Measurements from ENCODE around the gene NPPB. TPM values are rescaled to one million over a fixed set of nuclear protein-coding genes. Genes with fewer than 3 reads are reported as not detected.

Gene NPPB
- total RNA-seq, 1 donor from 2014 or later = not detected

DNA sequence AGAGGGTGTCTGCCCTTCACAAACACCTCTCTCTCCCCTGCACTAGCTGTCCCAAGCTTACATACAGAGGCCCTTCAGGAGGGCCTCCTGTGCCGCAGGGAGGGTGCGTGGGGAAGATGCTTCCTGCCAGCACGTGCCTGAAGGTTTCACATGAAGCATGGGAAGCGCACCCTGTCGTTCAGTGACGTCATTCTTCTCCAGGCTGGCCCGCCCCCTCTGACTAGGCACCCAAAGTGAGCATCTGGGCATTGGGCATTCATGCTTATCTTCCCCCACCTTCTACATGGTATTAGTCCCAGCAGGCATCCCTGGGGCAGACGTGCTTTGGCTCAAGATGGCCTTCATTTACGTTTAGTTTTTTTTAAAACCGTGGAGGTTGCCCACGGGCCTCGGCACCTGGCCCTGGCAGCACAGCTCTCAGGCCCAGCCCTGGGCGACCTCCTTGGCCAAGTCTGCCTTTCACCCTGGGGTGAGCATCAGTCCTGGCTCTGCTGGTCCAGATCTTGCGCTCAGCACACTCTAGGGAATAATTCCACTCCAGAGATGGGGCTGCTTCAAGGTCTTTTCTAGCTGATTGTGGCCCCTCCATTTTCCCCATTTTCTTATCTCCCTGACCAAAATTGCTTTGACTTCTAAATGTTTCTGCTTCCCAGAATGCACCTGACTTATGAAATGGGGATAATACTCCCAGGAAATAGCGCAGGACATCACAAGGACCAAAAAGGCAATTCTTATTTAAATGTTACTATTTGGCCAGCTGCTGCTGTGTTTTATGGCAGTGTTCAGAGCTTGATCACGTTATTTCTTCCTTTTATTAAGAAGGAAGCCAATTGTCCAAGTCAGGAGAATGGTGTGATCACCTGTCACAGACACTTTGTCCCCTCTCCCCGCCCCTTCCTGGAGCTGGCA, 17.2 kb downstream of the NPPB start:
- intact Hi-C loops (cut with micrococcal nuclease) = no loop called here
- peaks cover 6% of the 10 kb centered on the region for H3K4me1 Mint-ChIP-seq
- H3K4me3 Mint-ChIP-seq = no peak overlapping the region
- no peak for DNase-seq
- H3K27ac Mint-ChIP-seq = no peak overlapping the region
- peaks cover 35% of the 10 kb centered on the region for H3K36me3 Mint-ChIP-seq (ENCODE audit: low read depth)
- no peaks in the 10 kb centered on the region for H3K27me3 Mint-ChIP-seq
- H3K9me3 Mint-ChIP-seq = no peaks in the 10 kb centered on the region

DNA sequence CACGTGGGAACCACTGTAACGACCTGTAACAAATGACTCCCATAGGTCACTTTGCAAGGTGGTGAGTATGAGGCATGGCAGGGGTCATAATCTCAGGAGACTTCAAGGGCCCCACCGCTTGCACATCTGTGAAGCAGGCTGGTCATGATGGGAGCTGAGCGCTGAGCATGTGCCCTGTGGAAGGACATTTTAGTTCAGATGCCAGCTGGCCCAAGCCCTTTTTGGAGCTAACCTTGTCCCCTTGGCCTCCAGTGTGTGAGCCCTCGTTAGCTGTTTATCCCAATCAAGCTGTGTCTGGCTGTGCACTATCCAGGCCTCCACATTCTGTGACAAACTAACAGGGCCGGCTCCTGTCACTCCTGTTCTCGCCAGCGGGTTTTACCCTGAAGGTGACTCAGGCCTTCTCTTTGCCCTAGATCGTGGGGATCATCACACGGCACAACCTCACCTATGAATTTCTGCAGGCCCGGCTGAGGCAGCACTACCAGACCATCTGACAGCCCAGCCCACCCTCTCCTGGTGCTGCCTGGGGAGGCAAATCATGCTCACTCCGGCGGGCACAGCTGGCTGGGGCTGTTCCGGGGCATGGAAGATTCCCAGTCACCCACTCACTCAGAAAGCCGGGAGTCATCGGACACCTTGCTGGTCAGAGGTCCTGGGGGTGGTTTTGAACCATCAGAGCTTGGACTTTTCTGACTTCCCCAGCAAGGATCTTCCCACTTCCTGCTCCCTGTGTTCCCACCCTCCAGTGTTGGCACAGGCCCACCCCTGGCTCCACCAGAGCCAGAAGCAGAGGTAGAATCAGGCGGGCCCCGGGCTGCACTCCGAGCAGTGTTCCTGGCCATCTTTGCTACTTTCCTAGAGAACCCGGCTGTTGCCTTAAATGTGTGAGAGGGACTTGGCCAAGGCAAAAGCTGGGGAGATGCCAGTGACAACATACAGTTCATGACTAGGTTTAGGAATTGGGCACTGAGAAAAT, 18.7 kb downstream of the NPPB start:
- no peak overlapping the region for H3K27ac Mint-ChIP-seq
- no peak for DNase-seq
- H3K27me3 Mint-ChIP-seq = no peaks in the 10 kb centered on the region
- H3K4me3 Mint-ChIP-seq = no peak overlapping the region
- H3K4me1 Mint-ChIP-seq = peaks cover 5% of the 10 kb centered on the region
- H3K9me3 Mint-ChIP-seq = no peaks in the 10 kb centered on the region
- intact Hi-C loops (cut with micrococcal nuclease) = loop anchor here (1.0 kb wide), 1 partner anchor 67 kb away; no protein-coding TSS in a partner anchor
- H3K36me3 Mint-ChIP-seq (ENCODE audit: low read depth) = peaks cover 36% of the 10 kb centered on the region

DNA sequence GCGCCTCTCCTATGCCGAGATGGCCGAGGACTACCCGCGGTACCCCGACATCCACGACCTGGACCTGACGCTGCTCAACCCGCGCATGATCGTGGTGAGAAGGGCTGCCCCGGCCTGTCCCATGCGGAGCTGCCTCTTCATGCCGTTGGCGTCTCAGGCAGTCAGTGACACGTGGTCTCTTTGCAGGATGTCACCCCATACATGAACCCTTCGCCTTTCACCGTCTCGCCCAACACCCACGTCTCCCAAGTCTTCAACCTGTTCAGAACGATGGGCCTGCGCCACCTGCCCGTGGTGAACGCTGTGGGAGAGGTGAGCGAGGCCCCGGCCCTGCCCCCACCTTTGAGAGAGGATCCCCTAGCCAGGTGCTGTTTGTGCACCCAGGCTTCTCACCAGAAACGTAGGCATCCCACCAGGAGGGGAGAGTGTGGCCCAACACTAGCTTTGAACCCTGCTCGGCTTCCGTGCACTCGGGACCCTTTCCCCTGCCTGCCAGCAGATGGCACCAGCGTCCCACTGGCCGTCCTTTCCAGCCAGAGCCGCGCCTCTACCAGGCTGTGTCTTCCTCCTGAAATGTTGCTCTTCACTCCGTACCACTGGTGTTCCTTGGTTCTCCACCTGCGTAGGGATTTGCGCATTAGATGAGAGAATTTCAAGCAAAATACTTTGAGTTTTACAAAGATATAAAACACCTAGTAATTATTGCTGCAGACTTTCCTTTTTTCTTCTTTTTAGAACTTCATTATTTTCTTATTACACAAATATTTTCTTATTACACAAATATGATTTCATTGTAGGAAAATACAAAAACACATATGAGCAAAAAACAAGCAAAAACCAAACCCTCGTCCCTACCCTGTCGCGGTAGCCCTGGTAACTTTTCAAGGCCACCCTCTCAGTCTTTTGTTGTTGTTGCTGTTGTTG, 20.1 kb downstream of the NPPB start:
- Mint-ChIP-seq H3K9me3 (no peaks in the 10 kb centered on the region), H3K27me3 (no peaks in the 10 kb centered on the region), H3K4me3 (no peak overlapping the region), H3K4me1 (peaks cover 5% of the 10 kb centered on the region), H3K36me3 (ENCODE audit: low read depth) (peaks cover 36% of the 10 kb centered on the region), H3K27ac (no peak overlapping the region)
- peak; percentile 93 for DNase-seq
- intact Hi-C loops (cut with micrococcal nuclease) = loop anchor here (1.0 kb wide), 2 partner anchors 56 to 69 kb away; no protein-coding TSS in a partner anchor

DNA sequence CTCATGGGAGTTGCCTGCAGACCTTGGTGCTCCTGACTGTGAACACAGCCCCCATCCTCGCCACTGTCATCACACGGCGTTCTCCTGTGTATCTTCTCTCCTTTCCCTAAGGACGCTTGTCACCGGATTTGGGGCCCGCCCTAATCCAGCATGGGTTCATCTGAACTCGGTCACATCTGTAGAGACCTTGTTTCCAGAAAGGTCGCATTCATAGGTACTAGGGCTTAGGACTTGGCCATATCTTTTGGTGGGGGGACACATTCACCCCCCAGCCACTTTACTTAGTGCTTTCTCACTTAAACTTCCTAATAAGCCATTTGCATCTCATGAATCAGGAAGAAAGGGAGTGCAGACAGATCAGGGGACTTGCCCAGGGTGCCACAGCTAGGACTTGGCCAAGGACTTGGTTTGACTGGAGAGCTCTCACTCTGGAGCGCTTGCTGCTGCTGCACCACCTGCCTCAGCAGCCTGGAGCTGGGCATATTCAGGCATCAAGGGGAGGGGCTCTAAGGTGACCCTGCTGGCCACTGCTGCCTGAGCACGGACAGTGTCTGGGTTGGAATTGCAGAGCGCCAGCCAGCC, 20.9 kb downstream of the NPPB start:
- no peak overlapping the region for H3K4me3 Mint-ChIP-seq
- H3K4me1 Mint-ChIP-seq = peaks cover 5% of the 10 kb centered on the region
- no peaks in the 10 kb centered on the region for H3K27me3 Mint-ChIP-seq
- H3K36me3 Mint-ChIP-seq (ENCODE audit: low read depth) = peaks cover 36% of the 10 kb centered on the region
- no peaks in the 10 kb centered on the region for H3K9me3 Mint-ChIP-seq
- no peak overlapping the region for H3K27ac Mint-ChIP-seq
- intact Hi-C loops (cut with micrococcal nuclease) = loop anchor here (1.0 kb wide), 1 partner anchor 56 kb away; no protein-coding TSS in a partner anchor
- DNase-seq = no peak

DNA sequence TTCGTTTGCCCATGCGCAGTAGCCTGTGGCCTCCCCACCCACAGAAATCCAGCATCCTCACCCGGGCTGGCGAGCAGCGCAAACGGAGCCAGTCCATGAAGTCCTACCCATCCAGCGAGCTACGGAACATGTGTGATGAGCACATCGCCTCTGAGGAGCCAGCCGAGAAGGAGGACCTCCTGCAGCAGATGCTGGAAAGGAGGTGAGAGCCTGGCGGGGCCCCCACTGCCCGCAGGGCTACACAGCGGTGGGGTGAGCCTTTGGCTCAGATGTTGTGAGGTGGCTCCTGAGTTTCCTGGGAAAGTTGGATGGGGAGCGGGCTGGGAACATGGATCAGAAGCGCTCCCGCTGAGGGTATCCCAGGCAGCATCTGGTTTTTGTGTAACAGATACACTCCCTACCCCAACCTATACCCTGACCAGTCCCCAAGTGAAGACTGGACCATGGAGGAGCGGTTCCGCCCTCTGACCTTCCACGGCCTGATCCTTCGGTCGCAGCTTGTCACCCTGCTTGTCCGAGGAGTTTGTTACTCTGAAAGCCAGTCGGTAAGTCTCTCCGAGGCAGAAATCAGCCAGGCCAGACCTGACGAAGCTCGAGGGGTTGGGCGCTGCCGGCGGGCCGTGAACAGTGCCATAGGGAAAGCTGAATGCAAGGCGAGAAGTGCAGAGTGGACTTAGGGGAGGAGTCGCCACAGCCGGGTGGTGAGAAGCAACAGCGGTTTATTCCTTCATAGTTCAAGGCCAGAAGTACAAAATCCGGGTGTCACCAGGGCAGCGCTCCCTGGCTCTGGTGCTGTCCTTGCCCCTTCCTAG, 21.6 kb downstream of the NPPB start:
- peaks cover 38% of the 10 kb centered on the region for H3K36me3 Mint-ChIP-seq (ENCODE audit: low read depth)
- H3K4me3 Mint-ChIP-seq = no peak overlapping the region
- no peaks in the 10 kb centered on the region for H3K9me3 Mint-ChIP-seq
- intact Hi-C loops (cut with micrococcal nuclease) = no loop called here
- DNase-seq = no peak
- H3K27me3 Mint-ChIP-seq = no peaks in the 10 kb centered on the region
- H3K27ac Mint-ChIP-seq = no peak overlapping the region
- peaks cover 5% of the 10 kb centered on the region for H3K4me1 Mint-ChIP-seq

DNA sequence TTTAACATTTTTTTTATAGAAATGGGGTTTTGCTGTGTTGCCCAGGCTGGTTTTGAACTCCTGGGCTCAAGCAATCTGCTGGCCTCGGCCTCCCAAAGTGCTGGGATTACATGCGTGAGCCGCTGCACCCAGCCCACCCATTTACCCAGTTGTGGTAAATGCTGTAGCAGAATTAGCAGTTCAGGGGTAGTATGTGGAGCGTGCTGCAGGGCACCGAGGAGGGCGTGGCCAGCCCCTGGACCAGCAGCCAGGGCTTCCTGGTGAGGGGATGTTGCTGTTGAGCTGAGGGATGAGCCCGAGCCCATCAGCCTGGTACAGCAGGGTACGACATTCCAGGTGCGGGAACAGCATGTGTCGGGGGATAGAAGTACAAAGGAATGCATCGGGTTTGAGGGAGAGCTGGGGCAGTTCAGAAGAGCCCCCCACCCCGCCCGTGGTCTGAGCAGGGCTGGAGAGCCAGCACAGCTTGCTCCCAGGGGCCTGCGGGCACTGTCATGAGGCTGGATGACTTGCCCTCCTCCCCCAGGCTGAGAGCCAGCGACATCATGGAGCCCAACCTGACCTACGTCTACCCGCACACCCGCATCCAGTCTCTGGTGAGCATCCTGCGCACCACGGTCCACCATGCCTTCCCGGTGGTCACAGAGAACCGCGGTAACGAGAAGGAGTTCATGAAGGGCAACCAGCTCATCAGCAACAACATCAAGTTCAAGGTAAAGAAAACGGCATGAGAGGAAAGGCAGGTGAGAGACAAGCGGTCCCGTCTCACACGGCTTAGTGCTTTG, 23.1 kb downstream of the NPPB start:
- Mint-ChIP-seq H3K9me3 (no peaks in the 10 kb centered on the region), H3K27me3 (no peaks in the 10 kb centered on the region), H3K27ac (no peak overlapping the region), H3K36me3 (ENCODE audit: low read depth) (peaks cover 33% of the 10 kb centered on the region), H3K4me1 (peaks cover 5% of the 10 kb centered on the region), H3K4me3 (no peak overlapping the region)
- intact Hi-C loops (cut with micrococcal nuclease) = no loop called here
- DNase-seq = no peak

DNA sequence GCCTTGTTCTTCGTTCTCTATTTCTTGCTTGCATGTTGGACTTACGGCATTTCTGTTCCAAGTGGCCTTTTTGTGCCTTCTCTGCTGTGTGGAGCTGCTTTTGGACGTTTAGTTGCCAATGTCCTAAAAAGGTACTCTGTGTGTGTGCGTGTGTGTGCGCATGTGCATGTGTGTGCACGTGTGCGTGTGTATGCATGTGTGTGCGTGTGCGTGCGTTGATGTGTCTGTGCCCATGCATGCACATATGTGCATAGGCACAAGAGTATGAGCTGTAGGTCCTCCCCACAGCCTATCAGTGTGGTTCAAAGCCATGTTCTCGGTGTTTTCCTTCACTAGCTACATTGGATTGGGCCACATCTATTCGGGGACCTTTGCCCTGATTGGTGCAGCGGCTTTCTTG, 24.8 kb downstream of the NPPB start:
- Mint-ChIP-seq H3K9me3 (no peaks in the 10 kb centered on the region), H3K27ac (no peak overlapping the region), H3K4me1 (peaks cover 5% of the 10 kb centered on the region), H3K36me3 (ENCODE audit: low read depth) (peaks cover 36% of the 10 kb centered on the region), H3K27me3 (no peaks in the 10 kb centered on the region), H3K4me3 (no peak overlapping the region)
- no peak for DNase-seq
- intact Hi-C loops (cut with micrococcal nuclease) = no loop called here

DNA sequence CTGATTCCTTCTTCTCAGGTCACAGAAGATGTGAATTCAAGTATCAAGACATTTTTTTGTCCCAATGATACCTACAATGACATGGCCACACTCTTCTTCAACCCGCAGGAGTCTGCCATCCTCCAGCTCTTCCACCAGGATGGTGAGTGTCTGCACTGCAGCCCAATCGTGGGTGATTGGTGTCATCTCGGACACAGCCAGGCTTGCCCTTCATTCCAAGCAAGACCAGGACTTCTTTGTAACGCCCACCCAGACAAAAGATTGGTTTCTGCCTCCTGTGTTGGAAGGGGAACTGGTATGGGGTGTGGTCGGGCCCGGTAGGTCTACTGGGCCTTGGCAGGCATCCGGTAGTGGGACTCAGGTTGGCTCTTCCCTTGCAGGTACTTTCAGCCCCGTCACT, 25.2 kb downstream of the NPPB start:
- Mint-ChIP-seq H3K4me1 (peaks cover under 1% of the 10 kb centered on the region), H3K36me3 (ENCODE audit: low read depth) (peaks cover 32% of the 10 kb centered on the region), H3K9me3 (no peaks in the 10 kb centered on the region), H3K27ac (no peak overlapping the region), H3K27me3 (no peaks in the 10 kb centered on the region), H3K4me3 (no peak overlapping the region)
- intact Hi-C loops (cut with micrococcal nuclease) = no loop called here
- no peak for DNase-seq

DNA sequence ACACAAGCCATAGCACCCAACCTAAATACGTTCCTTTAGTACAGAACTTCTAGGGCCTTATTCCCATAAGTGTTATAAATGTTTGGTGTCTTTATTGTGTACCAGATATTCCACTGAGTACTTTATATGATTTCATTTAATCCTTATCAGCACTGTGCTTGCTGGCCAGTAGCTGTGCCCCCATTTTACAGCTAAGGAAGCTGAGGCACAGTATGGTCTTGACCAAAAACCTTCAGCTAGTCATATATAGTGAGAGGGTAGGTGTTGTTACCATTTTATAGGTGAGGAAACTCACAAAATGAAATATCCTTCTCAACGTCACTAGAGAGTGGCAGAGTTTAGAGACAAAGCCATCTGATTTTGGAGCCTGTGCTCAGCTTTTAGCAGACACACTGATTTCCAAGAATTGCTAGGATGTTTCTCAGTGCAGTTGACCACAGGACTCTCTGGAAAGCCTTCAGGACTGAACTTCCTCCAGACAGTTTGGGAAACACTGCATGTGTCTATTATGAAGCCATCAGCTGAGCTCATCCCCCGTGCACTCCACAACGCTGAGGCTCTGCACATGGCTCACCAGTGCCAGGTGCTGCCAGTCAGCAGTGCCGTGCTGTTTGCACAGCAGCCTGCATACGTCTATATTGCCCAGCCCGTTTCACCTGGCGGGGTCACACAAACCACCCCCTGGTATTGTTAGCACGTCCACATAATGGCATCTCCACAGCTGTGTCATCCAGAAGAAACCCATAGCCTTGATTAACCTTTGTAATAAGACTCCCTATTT, 26.6 kb downstream of the NPPB start:
- H3K9me3 Mint-ChIP-seq = no peaks in the 10 kb centered on the region
- no peak overlapping the region for H3K4me3 Mint-ChIP-seq
- H3K27me3 Mint-ChIP-seq = no peaks in the 10 kb centered on the region
- DNase-seq = no peak
- intact Hi-C loops (cut with micrococcal nuclease) = no loop called here
- H3K4me1 Mint-ChIP-seq = no peaks in the 10 kb centered on the region
- H3K27ac Mint-ChIP-seq = no peak overlapping the region
- H3K36me3 Mint-ChIP-seq (ENCODE audit: low read depth) = peaks cover 28% of the 10 kb centered on the region

DNA sequence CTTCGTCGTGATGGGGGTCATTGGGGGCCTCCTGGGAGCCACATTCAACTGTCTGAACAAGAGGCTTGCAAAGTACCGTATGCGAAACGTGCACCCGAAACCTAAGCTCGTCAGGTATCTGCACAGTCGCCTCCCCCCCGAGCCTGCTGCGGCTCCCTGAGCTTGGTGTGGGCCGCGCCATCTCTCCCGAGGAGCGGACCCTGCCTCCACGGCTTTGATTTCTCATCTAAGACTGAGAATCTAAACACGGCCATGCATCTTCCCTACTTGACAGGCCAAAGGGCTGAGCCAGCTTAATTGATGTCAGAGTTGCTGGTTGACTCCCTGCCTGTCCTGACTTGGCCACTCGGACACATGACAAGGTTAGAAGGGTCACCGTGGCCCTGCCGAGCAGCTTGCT, 30.2 kb downstream of the NPPB start:
- no peak overlapping the region for H3K4me3 Mint-ChIP-seq
- no peak overlapping the region for H3K27ac Mint-ChIP-seq
- no peaks in the 10 kb centered on the region for H3K9me3 Mint-ChIP-seq
- no peak for DNase-seq
- H3K27me3 Mint-ChIP-seq = no peaks in the 10 kb centered on the region
- peaks cover 28% of the 10 kb centered on the region for H3K36me3 Mint-ChIP-seq (ENCODE audit: low read depth)
- H3K4me1 Mint-ChIP-seq = no peaks in the 10 kb centered on the region
- intact Hi-C loops (cut with micrococcal nuclease) = no loop called here

DNA sequence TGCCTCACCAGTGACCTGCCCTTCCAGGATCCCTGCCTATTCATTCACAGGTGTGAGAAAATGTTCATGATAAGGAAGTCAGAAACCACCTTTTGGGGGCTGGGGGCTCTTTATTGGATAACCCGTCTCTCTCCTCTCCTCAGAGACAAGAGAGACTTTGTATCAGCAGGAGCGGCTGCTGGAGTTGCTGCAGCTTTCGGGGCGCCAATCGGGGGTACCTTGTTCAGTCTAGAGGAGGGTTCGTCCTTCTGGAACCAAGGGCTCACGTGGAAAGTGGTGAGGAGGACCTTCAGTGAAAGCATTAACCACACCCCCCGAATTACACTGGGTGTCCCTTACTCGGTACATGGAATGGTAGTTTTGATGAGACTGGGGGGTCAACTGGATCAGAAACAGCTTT, 31.8 kb downstream of the NPPB start:
- Mint-ChIP-seq H3K27me3 (no peaks in the 10 kb centered on the region), H3K27ac (no peak overlapping the region), H3K36me3 (ENCODE audit: low read depth) (peaks cover 24% of the 10 kb centered on the region), H3K4me1 (no peaks in the 10 kb centered on the region), H3K9me3 (no peaks in the 10 kb centered on the region), H3K4me3 (no peak overlapping the region)
- DNase-seq = no peak
- intact Hi-C loops (cut with micrococcal nuclease) = no loop called here

Data from activated CD4-positive, alpha-beta T cell treated with anti-CD3 and anti-CD28 coated beads, Interleukin-2, amount 10 ng/mL, durations not matched to agents 24 days and 14 days (primary cell).